GM12872 (cell line): ENCODE data around the gene CRAT.

Experiments
- CTCF ChIP-seq: IDR thresholded peaks from 3 replicates; pipeline ENCODE4 v1.5.1; 2011; ENCODE audit warnings: low read depth, mild to moderate bottlenecking, low read length, moderate library complexity; ENCODE audit not compliant: insufficient read depth

The CRAT gene

GRCh38 chr9:129059796-129060785 is 50.5 kb downstream of the CRAT start:
- TF ChIP-seq CTCF: no peak

GRCh38 chr9:129058965-129059795 is 51.4 kb downstream of the CRAT start:
- no peak for TF ChIP-seq CTCF

GRCh38 chr9:129054163-129054851 is 56.3 kb downstream of the CRAT start:
- no peak for TF ChIP-seq CTCF

GRCh38 chr9:129053020-129053419 is 57.6 kb downstream of the CRAT start:
- no peak for TF ChIP-seq CTCF

GRCh38 chr9:129052592-129052991 is 58.0 kb downstream of the CRAT start:
- no peak for TF ChIP-seq CTCF
